ENCODE results near the gene MAB21L4. TPM values are rescaled to one million over a fixed set of nuclear protein-coding genes. Genes with fewer than 3 reads are reported as not detected.

Gene MAB21L4
- total and polyA plus RNA-seq, 2 of the 8 experiments (the other 6 are each of a cell fraction or from before 2014, with no cell fraction given): 0.11 TPM; not detected in 1

DNA sequence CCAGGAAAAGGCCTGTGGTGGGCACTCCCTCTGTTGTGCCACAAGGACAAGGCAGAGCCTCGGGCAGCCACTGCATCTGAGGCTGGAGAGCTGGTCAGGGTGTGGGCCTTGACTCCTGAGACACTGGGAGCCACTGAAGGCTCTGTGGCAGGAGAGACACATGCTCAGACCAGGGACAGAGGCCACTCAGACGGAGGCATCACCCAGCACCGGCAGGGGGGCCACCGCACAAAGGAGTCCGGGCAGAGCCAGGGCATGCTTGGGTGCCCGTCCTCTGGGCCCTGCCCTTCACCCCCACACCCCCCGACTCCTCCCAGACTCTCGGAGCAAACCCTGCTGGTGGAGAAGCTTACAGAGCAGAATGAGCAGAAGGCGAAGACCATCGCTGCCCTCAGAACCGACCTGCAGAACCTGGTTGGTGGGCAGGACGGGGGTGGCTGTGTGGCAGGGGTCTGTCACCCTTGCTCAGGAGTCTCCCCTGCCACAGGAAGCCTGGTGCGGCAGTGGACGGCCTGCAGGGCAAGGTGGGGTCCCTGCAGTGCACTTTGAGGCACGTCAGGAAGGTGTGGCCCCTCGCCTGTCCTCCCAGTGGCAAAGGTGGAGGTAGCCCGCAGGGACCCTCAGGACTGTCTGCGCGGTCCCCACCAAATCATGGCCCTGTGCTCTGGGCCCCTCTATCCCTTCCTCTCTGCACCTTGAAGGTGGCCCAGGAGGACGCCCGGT, 36.2 kb upstream of the MAB21L4 start:
- FAIRE-seq (no peak), DNase-seq (ENCODE audit: low read depth in 1 of 2, low spot score in 2 of 2) (peak in 1 of 2 experiments; percentile 44)
- Histone ChIP-seq H2BK5ac (ENCODE audit: low read depth, low read length) (no peak overlapping the region), H2BK120ac (replicated peaks; ENCODE audit: low read depth, low read length) (no peak overlapping the region), H2BK20ac (ENCODE audit: low read length) (no peak overlapping the region), H3K4me3 (ENCODE audit: extremely low read depth in 1 of 4, insufficient read depth in 2 of 4, low read depth in 3 of 4, low read length in 4 of 4) (no peak overlapping the region), H3K4me2 (ENCODE audit: insufficient read depth in 1 of 2, low read depth in 2 of 2, low read length in 2 of 2) (no peak overlapping the region), H3K18ac (ENCODE audit: extremely low read depth, low read length) (no peak overlapping the region), H3K4me1 (replicated peaks in 1 of 4; ENCODE audit: control insufficient read depth in 3 of 4, insufficient read depth in 4 of 4, low read length in 3 of 4) (no peaks in the 10 kb centered on the region), H2BK15ac (ENCODE audit: low read length) (no peak overlapping the region), H2AFZ (ENCODE audit: low read length) (no peak overlapping the region), H3K4ac (replicated peaks; ENCODE audit: insufficient read length, low read depth, low read length) (no peak overlapping the region), H4K91ac (replicated peaks; ENCODE audit: insufficient read length, low read length) (no peak overlapping the region), H2AK5ac (ENCODE audit: low read depth, low read length) (no peak overlapping the region), H3K9ac (replicated peaks in 1 of 4; ENCODE audit: extremely low read depth in 1 of 4, low read depth in 3 of 4, low read length in 3 of 4) (no peak overlapping the region), H3K23me2 (ENCODE audit: low read depth, low read length) (no peaks in the 10 kb centered on the region), H4K5ac (ENCODE audit: insufficient read length, low read depth, low read length) (no peak overlapping the region), H3K36me3 (ENCODE audit: control insufficient read depth in 2 of 4, insufficient read depth in 4 of 4, low read length in 3 of 4) (no peaks in the 10 kb centered on the region), H3K14ac (ENCODE audit: insufficient read length) (no peak overlapping the region), H4K8ac (ENCODE audit: extremely low read depth, insufficient read depth, low read length) (0 out of 2 replicates have a peak overlapping the region, but pooled peaks have one; percentile 22), H3K23ac (ENCODE audit: insufficient read length) (no peak overlapping the region), H3K79me1 (ENCODE audit: low read depth, low read length) (no peaks in the 10 kb centered on the region), H3K9me3 (ENCODE audit: insufficient read depth in 2 of 2, low read depth in 1 of 2, low read length in 1 of 2) (peaks cover 0 to 5% of the 10 kb centered on the region in 2 experiments; a peak in 1 of 4 replicates), H3K56ac (replicated peaks; ENCODE audit: insufficient read length, low read depth, low read length) (no peak overlapping the region), H2BK12ac (ENCODE audit: low read depth, low read length) (no peak overlapping the region), H3K27me3 (replicated peaks in 1 of 4; ENCODE audit: control insufficient read depth in 3 of 4, extremely low read depth in 1 of 4, insufficient read depth in 3 of 4, low read length in 3 of 4) (no peaks in the 10 kb centered on the region), H3K79me2 (ENCODE audit: control insufficient read depth in 1 of 2, insufficient read depth in 2 of 2, low read length in 2 of 2) (no peaks in the 10 kb centered on the region), H4K20me1 (replicated peaks in 1 of 2; ENCODE audit: control insufficient read depth in 1 of 2, insufficient read depth in 2 of 2, low read length in 2 of 2) (no peaks in the 10 kb centered on the region), H3K27ac (ENCODE audit: low read depth, low read length) (no peak overlapping the region)
- WGBS, 2 experiments (ENCODE audit: extremely low coverage in 1 of 2, insufficient coverage in 1 of 2, insufficient read length in 1 of 2, insufficient replicate concordance in 2 of 2, low coverage in 1 of 2, low lambda C conversion rate in 2 of 2, missing lambda C conversion rate in 1 of 2): 86% methylated on average over 21 of the region's 21 CpGs; no CpG with 5 or more reads in 1 of the 2 experiments
- POLR2A ChIA-PET (ENCODE audit: partially characterized antibody): no interaction called here
- TF ChIP-seq CHD1 (IDR thresholded peaks at IDR 0.05; ENCODE audit: low read depth, low read length) (no peak), KDM4A (IDR thresholded peaks at IDR 0.05; ENCODE audit: low read depth, low read length, severe bottlenecking) (no peak), CTBP2 (IDR thresholded peaks at IDR 0.05; ENCODE audit: borderline replicate concordance, insufficient read depth, insufficient read length, low read length) (no peak), SIN3A (conservative IDR thresholded peaks at IDR 0.05 in 1 of 2, IDR thresholded peaks at IDR 0.05 in 1 of 2; ENCODE audit: low read depth in 1 of 2, low read length in 2 of 2) (no peak), ZNF274 (IDR thresholded peaks at IDR 0.05; ENCODE audit: borderline replicate concordance, extremely low read depth, low read length) (no peak), RFX5 (IDR thresholded peaks at IDR 0.05; ENCODE audit: borderline replicate concordance, low read depth, low read length) (no peak), KDM1A (IDR thresholded peaks at IDR 0.05; ENCODE audit: borderline replicate concordance, low read length) (no peak), TEAD4 (IDR thresholded peaks at IDR 0.05; ENCODE audit: low read depth, low read length) (no peak), EP300 (IDR thresholded peaks at IDR 0.05; ENCODE audit: borderline replicate concordance in 1 of 2, low read depth in 2 of 2, low read length in 2 of 2) (no peak), YY1 (IDR thresholded peaks at IDR 0.05; ENCODE audit: low read depth, low read length) (no peak), EGR1 (IDR thresholded peaks at IDR 0.05; ENCODE audit: borderline replicate concordance, low read depth, low read length) (no peak)
- CTCF ChIA-PET (ENCODE audit: partially characterized antibody): interaction anchor here (1.0 to 1.3 kb wide), 2 partner anchors 17 to 146 kb away, joined by 3 to 6 read pairs; no protein-coding TSS in a partner anchor

Data from H1 (cell line).